ENCODE results near the gene CLINT1.

The CLINT1 gene

DNA sequence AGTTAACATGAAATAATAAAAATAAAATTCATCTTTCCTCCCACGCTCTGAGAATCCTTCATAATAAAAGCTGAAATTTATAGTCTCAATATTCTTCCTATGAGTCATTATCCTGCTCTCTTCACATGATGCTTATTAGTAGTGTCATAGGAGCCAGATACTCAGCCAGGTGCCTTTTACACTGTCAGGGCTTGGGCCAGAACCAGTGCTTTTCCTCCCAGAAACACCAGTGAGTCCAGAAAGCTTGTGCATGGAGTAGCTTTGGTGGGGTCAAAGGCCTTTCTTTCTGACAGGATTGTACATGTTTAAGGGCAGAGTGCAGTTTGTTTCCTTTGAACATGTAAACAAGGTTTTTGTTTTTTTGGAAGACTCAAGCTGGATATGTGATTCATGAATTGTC, 108.6 kb downstream of the CLINT1 start:
- no peak for DNase-seq

DNA sequence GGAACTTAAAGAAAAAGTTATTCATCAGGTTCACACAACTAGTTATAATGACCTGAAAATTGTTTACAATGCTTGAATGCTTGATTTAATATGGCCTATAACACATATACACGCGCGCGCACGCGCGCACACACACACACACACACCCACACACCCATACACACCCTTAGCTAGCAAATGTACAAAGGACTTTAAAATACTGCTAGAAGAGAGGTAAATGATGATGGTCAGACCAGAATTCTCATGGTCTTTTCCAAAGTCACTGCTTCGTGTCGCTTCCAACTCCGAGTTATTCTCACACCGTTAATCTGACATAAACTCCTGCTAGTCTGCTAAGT, 109.5 kb downstream of the CLINT1 start:
- no peak for DNase-seq

DNA sequence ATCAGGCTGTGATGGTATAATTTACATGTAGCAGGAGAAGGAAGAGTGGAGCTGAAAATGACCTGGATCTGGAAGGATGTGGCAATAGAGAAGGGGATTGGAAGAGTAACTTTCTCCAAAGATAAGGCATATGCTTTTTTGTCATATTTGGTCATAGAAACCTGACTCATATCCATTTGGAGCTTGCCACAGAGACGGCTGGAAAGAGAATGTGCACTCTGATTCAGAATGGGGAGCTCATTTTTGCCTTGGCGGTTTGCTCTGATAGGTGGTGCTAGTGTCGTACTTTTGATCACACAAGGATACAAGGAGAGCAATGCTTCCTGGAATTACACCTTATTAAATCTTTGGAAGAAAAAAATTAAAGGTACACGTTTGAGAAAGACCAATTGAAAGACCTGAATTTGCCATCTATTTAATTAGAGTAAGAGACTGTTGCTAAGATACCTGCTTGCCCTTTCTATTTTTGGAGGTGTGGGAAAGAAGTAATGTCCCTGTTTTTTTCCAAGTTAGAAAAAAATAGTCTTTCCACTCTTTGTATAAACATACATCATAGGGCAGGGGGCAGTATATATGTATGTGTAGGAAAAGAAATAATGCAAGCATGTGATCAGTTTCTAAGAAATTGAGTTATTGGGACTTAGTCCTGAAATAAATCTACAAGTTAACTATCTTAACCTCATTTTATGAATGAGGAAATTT, 110.0 kb downstream of the CLINT1 start:
- no peak for DNase-seq

DNA sequence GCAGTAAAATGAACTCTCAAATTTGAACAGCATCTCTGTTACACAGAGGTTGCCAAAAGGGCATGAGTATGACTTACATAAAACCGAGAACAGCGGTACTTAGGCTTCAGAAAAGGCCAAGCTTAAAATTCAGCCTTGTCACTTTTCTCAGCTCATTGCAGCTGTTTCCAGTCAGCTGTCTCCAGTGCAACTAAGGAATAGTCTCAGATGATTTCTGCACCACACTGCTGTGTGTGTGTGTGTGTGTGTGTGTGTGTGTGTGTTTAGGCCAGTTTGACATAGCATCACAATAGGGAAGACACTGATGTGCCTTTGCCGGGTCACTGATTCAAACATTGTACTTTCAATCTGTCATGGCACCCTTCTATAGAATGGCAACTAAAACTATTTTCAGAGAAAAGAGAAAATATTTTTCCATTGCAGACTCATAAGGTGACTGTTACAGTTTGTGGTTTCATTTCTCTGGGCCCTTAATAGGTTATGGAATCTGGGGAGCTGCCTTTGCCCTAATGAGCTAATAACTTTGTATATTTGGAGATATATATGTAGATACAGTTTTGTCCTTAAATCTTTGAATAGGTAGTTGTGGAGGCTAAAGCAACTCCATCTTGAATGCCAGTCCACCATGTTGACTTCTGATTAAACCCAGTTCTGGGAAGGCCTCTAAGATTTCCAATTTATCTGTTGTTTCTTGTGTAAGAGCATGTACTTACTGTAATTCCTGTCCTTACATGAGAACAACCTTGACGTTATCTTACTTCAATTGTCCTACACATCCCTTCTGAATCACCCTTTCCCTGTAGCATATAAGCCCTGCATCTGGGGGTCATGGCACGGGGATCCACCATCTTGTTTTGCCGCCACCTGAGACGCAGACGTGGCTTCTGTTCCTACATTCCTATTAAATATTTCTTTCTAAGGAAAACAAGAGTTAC, 110.9 kb downstream of the CLINT1 start:
- DNase-seq, result no peak

DNA sequence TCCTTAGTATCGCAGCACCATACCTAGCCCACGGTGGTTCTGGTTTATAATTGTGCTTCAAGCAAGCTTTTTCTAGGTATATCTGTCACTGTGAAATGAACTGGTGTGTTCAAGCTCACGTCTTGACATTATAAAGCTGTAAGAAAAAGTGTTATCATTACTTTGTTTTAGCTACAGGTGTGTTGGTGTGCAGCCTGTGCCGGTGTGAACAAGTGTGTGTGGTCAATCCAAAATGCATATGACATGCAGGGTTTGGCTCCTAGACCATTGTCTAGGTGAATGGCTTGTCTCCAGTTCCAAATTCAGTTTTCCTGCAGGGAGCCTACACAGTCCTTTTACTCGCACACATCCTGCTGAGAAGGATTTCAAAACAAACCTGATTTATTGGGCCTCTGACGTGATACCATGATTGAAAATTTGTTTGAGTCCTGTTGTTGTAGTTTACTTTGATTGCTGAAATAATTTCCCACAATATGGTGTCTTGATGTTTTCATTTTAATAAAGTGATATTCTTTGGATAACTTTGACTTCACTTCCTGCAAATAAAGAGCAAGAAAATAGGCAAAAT, 111.7 kb downstream of the CLINT1 start:
- no peak for DNase-seq

DNA sequence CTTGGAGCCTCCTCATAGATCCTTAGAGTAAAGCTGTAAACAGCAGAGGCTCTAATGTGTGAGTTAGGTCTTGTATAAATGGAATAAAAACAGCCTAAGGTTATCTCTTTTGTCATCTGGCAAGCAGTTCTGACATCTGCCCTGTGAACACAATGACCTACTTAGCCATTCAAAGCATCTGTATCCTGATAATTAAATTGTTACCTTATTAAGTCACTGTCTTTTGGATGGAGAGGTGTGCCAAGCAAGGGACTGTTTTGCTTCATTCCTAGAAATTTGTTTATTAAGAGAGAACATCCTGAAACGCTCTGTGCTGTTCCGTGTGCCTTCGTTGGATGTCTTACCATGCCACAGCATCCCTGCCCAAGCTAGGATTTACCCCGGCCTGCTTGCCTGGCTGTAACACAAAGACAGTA, 113.9 kb downstream of the CLINT1 start:
- DNase-seq, result no peak

DNA sequence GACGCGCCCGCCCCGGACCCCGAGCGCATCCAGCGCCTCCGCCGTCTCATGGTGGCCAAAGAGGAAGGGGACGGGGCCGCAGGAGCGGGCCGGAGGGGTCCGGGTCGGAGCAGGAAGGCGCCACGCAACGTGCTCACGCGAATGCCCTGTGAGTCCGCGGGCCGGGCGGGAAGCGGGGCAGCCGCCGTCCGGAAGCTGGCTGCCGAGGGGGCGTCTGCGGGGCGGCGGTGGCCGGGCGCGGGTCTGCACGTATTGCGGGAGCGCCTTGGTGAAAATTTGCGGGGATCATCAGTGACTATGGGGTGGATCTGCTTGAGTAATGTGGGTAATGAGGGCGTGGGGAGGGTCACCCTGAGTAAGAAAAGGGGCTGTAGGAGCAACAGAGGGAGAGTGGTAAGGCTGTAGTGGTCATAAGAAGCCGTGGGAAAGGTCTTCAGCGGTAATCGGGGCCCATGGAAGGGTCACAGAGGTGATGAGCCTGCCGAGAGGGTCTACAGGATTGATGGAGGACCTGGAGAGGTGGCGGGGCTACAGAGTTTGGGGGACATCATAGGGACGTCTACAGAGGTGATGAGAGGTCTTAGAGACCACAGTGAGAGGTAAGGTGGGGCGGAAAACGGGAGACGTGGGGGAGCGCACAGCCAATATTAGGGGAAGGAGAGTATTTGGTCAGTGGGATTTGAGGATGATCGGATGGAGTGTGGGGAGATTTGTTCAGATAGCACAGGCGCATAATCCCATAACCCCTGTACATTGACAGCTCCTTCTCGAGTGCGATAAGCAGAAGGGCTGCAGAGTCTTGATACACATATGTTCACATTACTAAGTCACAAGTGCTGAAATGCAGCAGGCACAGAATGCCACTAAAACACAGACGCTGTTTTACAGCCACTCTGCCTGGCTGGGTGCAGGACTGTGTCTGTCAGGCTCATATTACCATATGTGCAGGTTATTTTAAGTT, 114.6 kb downstream of the CLINT1 start:
- peak; percentile 60 for DNase-seq

DNA sequence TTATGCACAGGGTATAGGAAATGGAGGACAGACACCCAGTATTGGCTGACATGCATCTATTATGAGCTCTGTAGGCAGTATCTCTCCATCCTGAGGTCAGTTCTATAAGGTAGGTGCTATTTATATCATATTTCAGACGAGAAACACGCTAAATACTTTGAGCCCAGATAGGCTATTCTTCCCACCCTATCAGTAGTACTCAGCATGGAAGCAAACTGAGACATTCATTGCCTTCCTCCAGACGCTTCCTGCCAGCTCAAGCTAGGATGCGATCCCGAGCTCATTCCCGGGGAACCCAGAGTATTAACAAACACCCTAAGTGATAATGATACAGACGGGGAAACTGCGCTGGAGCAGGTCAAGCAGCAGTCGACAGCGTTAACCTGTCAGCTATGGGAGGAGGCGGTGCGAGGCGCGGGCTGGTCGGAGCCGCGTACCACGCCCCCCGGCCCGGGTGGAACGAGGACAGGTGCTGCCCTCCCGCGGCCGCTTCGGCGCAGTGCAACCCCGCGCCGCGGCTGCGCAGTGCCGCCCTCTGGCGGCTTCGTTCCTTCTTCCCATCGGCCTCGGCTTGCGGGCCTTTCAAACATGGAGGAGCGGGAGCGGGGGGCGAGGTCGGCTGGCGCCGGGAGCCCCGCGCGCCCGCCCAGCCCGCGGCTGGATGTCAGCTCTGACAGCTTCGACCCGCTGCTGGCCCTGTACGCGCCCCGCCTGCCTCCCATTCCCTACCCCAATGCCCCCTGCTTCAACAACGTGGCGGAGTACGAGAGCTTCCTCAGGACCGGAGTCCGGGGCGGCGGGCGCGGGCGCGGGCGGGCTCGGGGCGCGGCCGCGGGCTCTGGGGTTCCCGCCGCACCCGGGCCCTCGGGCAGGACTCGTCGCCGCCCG, 115.5 kb downstream of the CLINT1 start, which contains the start of gene LSM11:
TSS of gene LSM11 (plus strand) at position 550 of the 888 bp plus-strand sequence. CDS start at position 589, 39 bp downstream.
- peak; percentile 95 for DNase-seq

DNA sequence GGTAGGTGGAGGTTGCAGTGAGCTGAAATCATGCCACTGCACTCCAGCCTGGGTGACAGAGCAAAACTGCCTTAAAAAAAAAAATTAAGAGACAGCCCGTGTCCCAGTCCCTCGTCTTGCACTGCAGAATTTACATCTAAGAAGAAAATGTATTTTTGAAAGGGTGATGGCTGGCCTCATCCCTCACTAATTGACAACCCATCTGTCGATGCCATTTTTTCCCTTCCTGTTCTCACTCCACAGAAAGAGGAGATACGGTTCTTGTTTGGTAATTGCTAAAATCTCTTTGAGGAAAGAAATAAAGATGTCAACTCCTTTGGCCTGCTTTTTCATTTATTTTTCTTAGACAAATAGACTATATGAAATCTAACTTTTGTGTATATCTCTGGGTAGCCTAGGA, 117.8 kb downstream of the CLINT1 start:
- no peak for DNase-seq

DNA sequence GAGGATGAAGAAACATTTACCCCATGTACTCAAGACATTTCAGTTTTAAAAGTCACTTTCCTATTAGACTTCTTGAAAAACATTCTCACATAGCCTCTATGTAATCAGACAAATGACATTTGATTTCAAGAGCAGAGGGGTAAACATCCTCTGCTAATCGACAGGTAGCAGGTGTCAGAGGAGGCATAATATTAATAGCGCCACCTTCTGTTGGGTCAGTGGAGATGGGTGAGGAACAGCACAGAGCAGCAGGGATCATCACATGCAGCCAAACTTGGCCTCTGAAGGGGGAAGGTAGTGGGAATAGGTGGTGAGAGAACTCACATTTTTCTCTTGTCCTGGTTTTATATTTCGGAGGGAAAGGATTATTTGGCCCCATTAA, 118.7 kb downstream of the CLINT1 start:
- peak; percentile 66 for DNase-seq

DNA sequence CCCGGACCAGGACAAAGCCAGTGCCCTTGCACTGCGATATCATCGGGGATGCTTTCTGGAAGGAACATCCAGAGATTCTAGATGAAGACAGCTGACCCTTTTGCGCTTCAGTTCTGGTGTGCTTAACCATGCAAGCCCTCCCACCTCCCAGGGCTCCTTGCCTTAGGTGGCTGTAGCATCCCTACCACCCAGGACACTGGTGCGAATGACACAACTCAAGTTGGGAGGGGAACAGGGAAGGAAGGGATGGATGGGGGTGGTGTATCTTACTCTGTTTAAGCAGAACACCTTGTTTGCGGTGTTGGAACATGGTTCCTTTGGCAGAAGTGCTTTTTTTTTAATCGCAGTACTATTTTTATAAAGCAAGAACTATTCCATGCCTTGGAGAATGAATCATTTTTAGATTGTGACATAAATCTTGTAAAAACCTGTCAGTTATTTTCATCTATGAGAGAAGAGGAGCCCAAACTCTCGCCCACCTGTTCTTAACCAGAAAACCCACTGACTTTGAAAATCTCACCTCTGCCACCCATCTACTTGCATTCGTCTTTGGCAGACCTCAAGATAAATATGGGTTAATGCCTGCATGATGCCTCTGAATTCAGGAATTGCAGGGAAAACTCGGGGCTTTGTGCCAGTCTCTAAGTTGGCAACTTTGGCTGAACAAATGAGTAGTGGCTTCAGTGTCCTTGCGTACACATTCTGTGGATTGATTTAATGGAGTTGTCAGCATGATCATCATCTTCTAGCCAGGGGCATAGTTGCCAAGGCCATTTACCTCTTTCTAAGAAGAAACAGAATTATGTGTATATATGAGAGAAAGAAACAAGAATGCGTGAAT, 119.3 kb downstream of the CLINT1 start:
- no peak for DNase-seq

DNA sequence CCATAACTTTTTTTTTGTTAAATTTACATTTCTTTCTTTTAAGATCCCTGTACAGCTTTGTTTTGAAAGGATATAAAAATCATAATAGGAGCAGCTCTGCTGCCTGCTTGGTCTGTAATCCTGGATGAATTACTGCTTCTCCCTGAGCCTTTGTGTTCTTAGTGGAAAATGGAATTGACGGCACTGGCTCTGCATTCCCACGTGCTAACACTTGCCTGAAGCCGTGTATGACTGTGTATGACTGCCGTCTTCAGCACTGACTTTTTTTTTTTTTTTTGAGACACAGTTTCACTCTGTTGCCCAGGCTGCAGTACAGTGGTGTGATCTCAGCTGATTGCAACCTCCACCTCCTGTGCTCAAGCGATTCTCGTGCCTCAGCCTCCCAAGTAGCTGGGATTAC, 123.0 kb downstream of the CLINT1 start:
- no peak for DNase-seq
